Activated T-helper 1 cell treated with anti-CD3 and anti-CD28 coated beads, Interleukin-12 subunit alpha, Interleukin-12 subunit beta, Interleukin-2, Interleukin-4 antibody, amounts not matched to agents 30 ng/mL and 10 ng/mL and 1 ng/mL, durations not matched to agents 14 hours and 24 hours and 36 hours (primary cell): ENCODE results near the gene PAGR1. TPM values are rescaled to one million over a fixed set of nuclear protein-coding genes. Genes with fewer than 3 reads are reported as not detected.

Source experiments
- DNase-seq: peaks from one replicate; pipeline ENCODE4 v3.0.0; 2021; ENCODE audit warnings: low spot score
- H3K27ac Mint-ChIP-seq: one replicate; pipeline ENCODE4 v1.8.0; 2021; ENCODE audit warnings: mild to moderate bottlenecking, mixed read lengths
- H3K27me3 Mint-ChIP-seq: one replicate; pipeline ENCODE4 v1.8.0; 2022; ENCODE audit warnings: mild to moderate bottlenecking, moderate library complexity, mixed read lengths; ENCODE audit not compliant: insufficient read depth
- H3K36me3 Mint-ChIP-seq: one replicate; pipeline ENCODE4 v1.8.0; 2021; ENCODE audit warnings: low read depth, mixed read lengths
- H3K4me1 Mint-ChIP-seq: one replicate; pipeline ENCODE4 v1.8.0; 2021; ENCODE audit warnings: low read depth, mixed read lengths
- H3K4me3 Mint-ChIP-seq: one replicate; pipeline ENCODE4 v1.8.0; 2021; ENCODE audit warnings: mild to moderate bottlenecking, moderate library complexity, mixed read lengths
- H3K9me3 Mint-ChIP-seq: one replicate; pipeline ENCODE4 v1.8.0; 2021; ENCODE audit warnings: mixed read lengths
- intact Hi-C: fragments of 100-400 bp; cut with micrococcal nuclease; formaldehyde crosslinking; loops from one replicate; pipeline ENCODE4 v1.15.1; 2024
- total RNA-seq: library from RNA; stranded (reverse); gene quantifications from 2 replicates; pipeline ENCODE4 v1.2.3, GENCODE V29; 2022

Gene PAGR1
- total RNA-seq, 1 donor from 2014 or later: 29.2 TPM

DNA sequence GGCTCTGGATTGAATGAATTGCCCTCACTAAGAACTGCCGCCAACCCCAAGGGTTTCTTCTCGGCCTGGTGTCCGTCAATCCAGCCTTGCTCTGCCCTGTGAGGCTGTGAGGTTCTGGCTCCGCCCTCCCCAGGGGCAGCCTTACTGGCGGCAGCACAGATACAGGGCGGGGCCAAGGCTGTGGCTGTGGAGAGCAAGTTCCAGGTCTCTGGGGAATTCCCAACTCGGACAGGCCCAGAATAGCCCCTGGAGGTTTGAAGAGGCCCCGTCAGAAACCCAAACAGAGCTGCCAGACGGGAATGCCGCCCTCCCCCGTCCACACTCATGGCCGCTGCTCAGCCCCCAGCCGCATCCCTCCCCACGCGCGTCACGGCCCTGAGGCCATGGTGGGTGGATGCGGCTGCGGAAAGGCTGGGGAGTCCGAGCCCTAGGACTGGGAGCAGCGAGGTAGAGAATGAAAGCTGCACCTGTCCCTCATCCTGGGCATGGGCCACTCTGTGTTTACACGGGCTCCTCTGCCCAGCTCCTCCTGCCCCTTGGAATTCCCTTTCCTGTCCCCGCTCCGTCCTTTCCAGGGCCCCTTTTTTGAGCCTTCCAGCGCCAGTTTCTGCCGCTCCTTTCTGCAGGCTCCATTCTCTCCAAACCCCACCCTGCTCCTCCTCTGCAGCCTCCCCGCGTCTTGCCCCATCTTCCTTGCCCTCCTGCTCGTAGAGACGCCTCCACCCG is 4.6 kb upstream of the PAGR1 start:
- Mint-ChIP-seq H3K27ac (peak overlapping the region; percentile 83), H3K27me3 (no peaks in the 10 kb centered on the region), H3K4me3 (peak overlapping the region; percentile 81), H3K36me3 (peaks cover 26% of the 10 kb centered on the region), H3K9me3 (no peaks in the 10 kb centered on the region), H3K4me1 (peaks cover 46% of the 10 kb centered on the region)
- peak; percentile 74 for DNase-seq
- intact Hi-C loops: no loop called here

DNA sequence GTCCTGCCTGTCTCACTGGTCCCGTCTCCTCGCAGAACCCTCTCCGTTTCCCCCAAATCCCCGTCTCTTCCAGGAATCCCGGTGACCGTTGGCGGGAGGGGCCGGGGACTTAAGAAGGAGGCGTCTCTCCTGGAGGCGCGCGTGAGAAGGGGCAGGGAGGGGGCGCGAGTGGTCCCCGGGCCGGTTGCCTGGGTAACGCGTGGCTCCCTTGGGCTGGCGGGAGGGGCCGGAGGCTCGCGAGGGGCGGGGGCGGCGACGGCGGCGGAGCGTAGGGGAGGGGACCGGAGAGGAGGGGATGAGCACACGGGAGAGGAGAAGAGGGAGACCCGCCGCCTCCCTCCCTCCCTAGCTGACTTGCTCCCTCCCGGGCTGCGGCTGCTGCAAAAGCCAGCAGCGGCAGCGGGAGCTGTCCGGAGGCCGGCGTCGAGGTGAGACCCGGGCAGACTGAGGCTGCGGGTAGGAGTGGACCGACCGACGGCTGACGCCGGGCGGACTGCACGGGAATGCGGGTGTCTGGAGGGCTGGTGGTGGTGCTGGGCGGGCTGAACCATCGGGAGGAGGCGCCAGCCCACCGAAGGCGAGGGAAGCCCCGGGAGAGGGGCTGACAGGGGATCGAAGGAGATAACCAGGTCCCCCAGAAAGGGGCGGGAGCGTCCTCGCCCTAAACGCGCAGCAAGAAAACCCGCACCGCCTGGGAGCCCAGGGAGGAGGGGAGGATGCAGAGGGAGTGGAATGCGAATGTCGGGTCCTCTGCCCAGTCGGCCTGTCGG is 3.9 kb upstream of the PAGR1 start, which contains the start of gene PRRT2:
Gene PRRT2, plus strand, starts transcription at position 298 of the 770 bp plus-strand sequence. CDS start 862 bp downstream, outside the sequence.
- no peaks in the 10 kb centered on the region for H3K27me3 Mint-ChIP-seq
- H3K4me3 Mint-ChIP-seq: peak within 1 kb of the TSS; percentile 81
- no peak for DNase-seq
- peak within 1 kb of the TSS; percentile 83 for H3K27ac Mint-ChIP-seq
- H3K36me3 Mint-ChIP-seq: peaks cover 29% of the 10 kb centered on the region
- H3K9me3 Mint-ChIP-seq: no peaks in the 10 kb centered on the region
- peaks cover 46% of the 10 kb centered on the region for H3K4me1 Mint-ChIP-seq
- intact Hi-C loops: no loop called here

GRCh38 chr16:29812754-29813643 is 3.0 kb upstream of the PAGR1 start:
- peak overlapping the region; percentile 45 for H3K4me3 Mint-ChIP-seq
- H3K27me3 Mint-ChIP-seq: no peaks in the 10 kb centered on the region
- peaks cover 29% of the 10 kb centered on the region for H3K36me3 Mint-ChIP-seq
- DNase-seq: no peak
- no peaks in the 10 kb centered on the region for H3K9me3 Mint-ChIP-seq
- intact Hi-C loops: no loop called here
- peaks cover 48% of the 10 kb centered on the region for H3K4me1 Mint-ChIP-seq
- H3K27ac Mint-ChIP-seq: no peak overlapping the region

DNA sequence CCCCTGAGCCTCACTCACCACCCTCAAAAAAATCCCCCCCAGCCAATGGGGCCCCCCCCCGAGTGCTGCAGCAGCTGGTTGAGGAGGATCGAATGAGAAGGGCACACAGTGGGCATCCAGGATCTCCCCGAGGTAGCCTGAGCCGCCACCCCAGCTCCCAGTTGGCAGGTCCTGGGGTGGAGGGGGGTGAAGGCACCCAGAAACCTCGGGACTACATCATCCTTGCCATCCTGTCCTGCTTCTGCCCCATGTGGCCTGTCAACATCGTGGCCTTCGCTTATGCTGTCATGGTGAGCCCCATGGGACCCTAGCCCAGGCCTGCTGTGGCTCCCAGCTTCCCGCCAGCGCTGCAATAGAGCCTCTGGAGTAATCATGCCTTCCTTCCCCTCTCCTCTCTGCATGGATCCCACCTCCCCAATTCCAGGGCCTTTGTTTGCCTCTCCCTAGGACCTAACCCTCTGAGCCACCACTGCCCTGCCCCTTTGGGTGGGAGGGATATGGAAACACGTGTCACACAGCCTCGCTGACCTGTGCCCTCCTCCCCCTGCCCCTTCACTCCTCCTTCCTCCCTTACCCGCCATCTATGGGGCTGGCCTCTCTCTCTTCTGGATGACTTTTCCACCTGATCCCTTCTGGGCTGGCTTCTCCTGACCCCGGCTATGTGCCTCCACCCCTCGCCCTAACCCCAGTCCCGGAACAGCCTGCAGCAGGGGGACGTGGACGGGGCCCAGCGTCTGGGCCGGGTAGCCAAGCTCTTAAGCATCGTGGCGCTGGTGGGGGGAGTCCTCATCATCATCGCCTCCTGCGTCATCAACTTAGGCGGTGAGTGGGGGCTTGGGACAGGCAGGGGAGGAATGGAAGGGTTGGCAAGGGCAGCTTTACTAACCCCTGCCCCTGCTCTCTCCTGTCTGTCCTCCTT is 2.0 kb upstream of the PAGR1 start:
- peaks cover 27% of the 10 kb centered on the region for H3K36me3 Mint-ChIP-seq
- DNase-seq: no peak
- peak overlapping the region; percentile 98 for H3K27ac Mint-ChIP-seq
- no peaks in the 10 kb centered on the region for H3K9me3 Mint-ChIP-seq
- intact Hi-C loops: no loop called here
- H3K27me3 Mint-ChIP-seq: no peaks in the 10 kb centered on the region
- peak overlapping the region; percentile 48 for H3K4me3 Mint-ChIP-seq
- peaks cover 46% of the 10 kb centered on the region for H3K4me1 Mint-ChIP-seq

DNA sequence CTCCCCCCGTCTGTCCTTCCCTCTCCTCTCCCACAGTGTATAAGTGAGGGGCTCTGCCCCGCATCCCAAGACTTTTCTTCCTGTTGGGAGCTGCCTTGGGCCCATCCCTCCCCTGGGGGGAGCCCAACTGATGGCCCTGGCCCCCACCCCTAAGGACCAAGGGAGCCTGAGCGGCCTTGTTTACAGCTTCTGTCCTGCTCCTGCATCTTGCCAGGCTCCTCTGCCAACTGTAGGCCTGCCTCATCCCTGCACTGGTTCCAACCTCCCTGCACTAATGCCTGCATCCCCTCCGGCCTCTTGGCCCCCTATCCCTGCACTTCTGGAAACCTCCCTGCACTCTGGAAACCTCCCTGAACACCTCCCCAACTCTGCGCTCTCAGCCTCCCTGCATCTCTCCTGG is 1.4 kb upstream of the PAGR1 start:
- Mint-ChIP-seq H3K27ac (peak overlapping the region; percentile 98), H3K9me3 (no peaks in the 10 kb centered on the region), H3K27me3 (no peaks in the 10 kb centered on the region), H3K36me3 (peaks cover 29% of the 10 kb centered on the region), H3K4me3 (peak overlapping the region; percentile 94), H3K4me1 (peaks cover 51% of the 10 kb centered on the region)
- no peak for DNase-seq
- intact Hi-C loops: no loop called here

- H3K27me3 Mint-ChIP-seq: no peaks in the 10 kb centered on the region
- H3K36me3 Mint-ChIP-seq: peaks cover 29% of the 10 kb centered on the region
- intact Hi-C loops: no loop called here
- H3K9me3 Mint-ChIP-seq: no peaks in the 10 kb centered on the region
- peak overlapping the region; percentile 98 for H3K27ac Mint-ChIP-seq
- H3K4me1 Mint-ChIP-seq: peaks cover 56% of the 10 kb centered on the region
- H3K4me3 Mint-ChIP-seq: peak overlapping the region; percentile 94
- DNase-seq: no peak
Measured at GRCh38 chr16:29815032-29815721, 775 bp upstream of the PAGR1 start.

GRCh38 chr16:29816694-29817441 is 916 bp downstream of the PAGR1 start:
- peak overlapping the region; percentile 94 for H3K4me3 Mint-ChIP-seq
- peak; percentile 55 for DNase-seq
- H3K27ac Mint-ChIP-seq: peak overlapping the region; percentile 91
- intact Hi-C loops: loop anchor here (1.0 kb wide), 4 partner anchors 10 to 179 kb away; partner anchors contain the start of genes CDIPT and INO80E
- no peaks in the 10 kb centered on the region for H3K9me3 Mint-ChIP-seq
- H3K4me1 Mint-ChIP-seq: peaks cover 45% of the 10 kb centered on the region
- peaks cover 23% of the 10 kb centered on the region for H3K36me3 Mint-ChIP-seq
- H3K27me3 Mint-ChIP-seq: no peaks in the 10 kb centered on the region

DNA sequence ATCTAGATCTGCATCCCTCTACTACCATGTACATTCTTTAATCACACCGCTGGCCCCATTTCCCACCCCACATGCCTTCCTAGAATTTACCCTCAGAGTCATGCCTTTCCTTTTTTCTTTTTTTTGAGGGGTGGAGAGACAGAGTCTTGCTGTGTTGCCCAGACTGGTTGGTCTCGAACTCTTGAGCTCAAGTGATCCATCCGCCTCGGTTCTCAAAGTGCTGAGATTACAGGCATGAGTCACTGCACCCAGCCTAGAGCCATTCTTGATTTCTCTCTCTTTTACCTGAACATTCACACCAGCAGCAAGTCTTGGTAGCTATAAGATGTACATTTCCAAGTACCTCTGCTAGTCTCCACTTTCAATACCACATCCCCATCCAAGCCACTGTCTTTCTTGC is 2.1 kb downstream of the PAGR1 start:
- peak overlapping the region; percentile 41 for H3K27ac Mint-ChIP-seq
- H3K9me3 Mint-ChIP-seq: no peaks in the 10 kb centered on the region
- peaks cover 50% of the 10 kb centered on the region for H3K4me1 Mint-ChIP-seq
- intact Hi-C loops: no loop called here
- no peak for DNase-seq
- peak overlapping the region; percentile 99 for H3K4me3 Mint-ChIP-seq
- H3K27me3 Mint-ChIP-seq: no peaks in the 10 kb centered on the region
- peaks cover 23% of the 10 kb centered on the region for H3K36me3 Mint-ChIP-seq

- peaks cover 49% of the 10 kb centered on the region for H3K4me1 Mint-ChIP-seq
- DNase-seq: no peak
- no peaks in the 10 kb centered on the region for H3K9me3 Mint-ChIP-seq
- H3K27ac Mint-ChIP-seq: peak overlapping the region; percentile 88
- H3K4me3 Mint-ChIP-seq: peak overlapping the region; percentile 99
- peaks cover 23% of the 10 kb centered on the region for H3K36me3 Mint-ChIP-seq
- H3K27me3 Mint-ChIP-seq: no peaks in the 10 kb centered on the region
- intact Hi-C loops: no loop called here
Measured at GRCh38 chr16:29819506-29819905, 3.6 kb downstream of the PAGR1 start.

GRCh38 chr16:29820271-29820701 is 4.3 kb downstream of the PAGR1 start, which contains the start of gene MVP:
Gene MVP, plus strand, starts transcription at chr16:29820462. Its CDS starts 10,088 bp downstream, at chr16:29830550.
- Mint-ChIP-seq H3K4me1 (peaks cover 47% of the 10 kb centered on the region), H3K4me3 (peak within 1 kb of the TSS; percentile 99), H3K27ac (peak within 1 kb of the TSS; percentile 88), H3K9me3 (no peaks in the 10 kb centered on the region), H3K27me3 (no peaks in the 10 kb centered on the region), H3K36me3 (peaks cover 26% of the 10 kb centered on the region)
- DNase-seq: peak; percentile 63
- intact Hi-C loops: loop anchor here (1.0 to 10.0 kb wide), 6 partner anchors 15 to 795 kb away; partner anchors contain the start of genes ASPHD1, C16orf92 and CDIPT
